T-helper 1 cell treated with Interleukin-12 subunit alpha and Interleukin-12 subunit beta and Interleukin-4 antibody, amounts not matched to agents 30 μg/mL and 1 μg/mL, for 36 hours (primary cell): ENCODE results near the gene MAGI3.
"Not testable (repeated sequence)": the region's sequence is repeated elsewhere in the genome, so short reads cannot be mapped to it uniquely, and the experiment has no call there.

Experiments
- H3K27ac Mint-ChIP-seq: one replicate; pipeline ENCODE4 v1.8.0; 2021; ENCODE audit warnings: mild to moderate bottlenecking, mixed read lengths
- H3K27me3 Mint-ChIP-seq: one replicate; pipeline ENCODE4 v1.8.0; 2021; ENCODE audit warnings: low read depth, mixed read lengths
- H3K36me3 Mint-ChIP-seq: one replicate; pipeline ENCODE4 v1.8.0; 2021; ENCODE audit warnings: low read depth, mixed read lengths
- H3K4me1 Mint-ChIP-seq: one replicate; pipeline ENCODE4 v1.8.0; 2021; ENCODE audit warnings: low read depth, mixed read lengths
- H3K4me3 Mint-ChIP-seq: one replicate; pipeline ENCODE4 v1.8.0; 2021; ENCODE audit warnings: mild to moderate bottlenecking, moderate library complexity, mixed read lengths
- H3K9me3 Mint-ChIP-seq: one replicate; pipeline ENCODE4 v1.8.0; 2021; ENCODE audit warnings: mixed read lengths

Gene MAGI3

GRCh38 chr1:113415310-113416070, 25.2 kb downstream of the MAGI3 start:
- no peak overlapping the region for H3K27ac Mint-ChIP-seq
- H3K36me3 Mint-ChIP-seq: no peaks in the 10 kb centered on the region
- no peak overlapping the region for H3K4me3 Mint-ChIP-seq
- H3K4me1 Mint-ChIP-seq: no peaks in the 10 kb centered on the region
- H3K27me3 Mint-ChIP-seq: no peaks in the 10 kb centered on the region
- peaks cover 5% of the 10 kb centered on the region for H3K9me3 Mint-ChIP-seq

GRCh38 chr1:113416071-113416470, 25.8 kb downstream of the MAGI3 start:
- not testable (repeated sequence) for H3K9me3 Mint-ChIP-seq, H3K27me3 Mint-ChIP-seq, H3K27ac Mint-ChIP-seq, H3K4me3 Mint-ChIP-seq, H3K36me3 Mint-ChIP-seq, H3K4me1 Mint-ChIP-seq

GRCh38 chr1:113416496-113416895, 26.2 kb downstream of the MAGI3 start:
- H3K9me3 Mint-ChIP-seq: peaks cover 5% of the 10 kb centered on the region
- no peaks in the 10 kb centered on the region for H3K4me1 Mint-ChIP-seq
- no peak overlapping the region for H3K4me3 Mint-ChIP-seq
- H3K27me3 Mint-ChIP-seq: no peaks in the 10 kb centered on the region
- peak overlapping the region; percentile 41 for H3K27ac Mint-ChIP-seq
- H3K36me3 Mint-ChIP-seq: no peaks in the 10 kb centered on the region

GRCh38 chr1:113422315-113423068, 32.2 kb downstream of the MAGI3 start:
- Mint-ChIP-seq H3K9me3 (no peaks in the 10 kb centered on the region), H3K27me3 (no peaks in the 10 kb centered on the region), H3K4me1 (no peaks in the 10 kb centered on the region), H3K27ac (no peak overlapping the region), H3K36me3 (no peaks in the 10 kb centered on the region), H3K4me3 (no peak overlapping the region)

- H3K4me1 Mint-ChIP-seq: no peaks in the 10 kb centered on the region
- no peak overlapping the region for H3K4me3 Mint-ChIP-seq
- no peak overlapping the region for H3K27ac Mint-ChIP-seq
- no peaks in the 10 kb centered on the region for H3K36me3 Mint-ChIP-seq
- no peaks in the 10 kb centered on the region for H3K27me3 Mint-ChIP-seq
- no peaks in the 10 kb centered on the region for H3K9me3 Mint-ChIP-seq
Measured at GRCh38 chr1:113423826-113424225, 33.5 kb downstream of the MAGI3 start.

GRCh38 chr1:113429461-113430153, 39.3 kb downstream of the MAGI3 start:
- H3K9me3 Mint-ChIP-seq: no peaks in the 10 kb centered on the region
- no peaks in the 10 kb centered on the region for H3K4me1 Mint-ChIP-seq
- no peak overlapping the region for H3K27ac Mint-ChIP-seq
- no peaks in the 10 kb centered on the region for H3K27me3 Mint-ChIP-seq
- no peaks in the 10 kb centered on the region for H3K36me3 Mint-ChIP-seq
- no peak overlapping the region for H3K4me3 Mint-ChIP-seq

GRCh38 chr1:113433184-113433583, 42.9 kb downstream of the MAGI3 start:
- H3K4me3 Mint-ChIP-seq: no peak overlapping the region
- H3K9me3 Mint-ChIP-seq: no peaks in the 10 kb centered on the region
- no peaks in the 10 kb centered on the region for H3K27me3 Mint-ChIP-seq
- no peak overlapping the region for H3K27ac Mint-ChIP-seq
- no peaks in the 10 kb centered on the region for H3K36me3 Mint-ChIP-seq
- H3K4me1 Mint-ChIP-seq: no peaks in the 10 kb centered on the region

GRCh38 chr1:113434081-113434873, 44.0 kb downstream of the MAGI3 start:
- Mint-ChIP-seq H3K9me3 (no peaks in the 10 kb centered on the region), H3K36me3 (no peaks in the 10 kb centered on the region), H3K4me1 (no peaks in the 10 kb centered on the region), H3K27ac (no peak overlapping the region), H3K4me3 (no peak overlapping the region), H3K27me3 (no peaks in the 10 kb centered on the region)

- Mint-ChIP-seq H3K4me1 (no peaks in the 10 kb centered on the region), H3K36me3 (no peaks in the 10 kb centered on the region), H3K4me3 (no peak overlapping the region), H3K27me3 (no peaks in the 10 kb centered on the region), H3K27ac (no peak overlapping the region), H3K9me3 (no peaks in the 10 kb centered on the region)
Measured at GRCh38 chr1:113434874-113435175, 44.5 kb downstream of the MAGI3 start.

GRCh38 chr1:113437554-113438341, 47.4 kb downstream of the MAGI3 start:
- no peaks in the 10 kb centered on the region for H3K9me3 Mint-ChIP-seq
- H3K36me3 Mint-ChIP-seq: no peaks in the 10 kb centered on the region
- H3K27me3 Mint-ChIP-seq: no peaks in the 10 kb centered on the region
- no peak overlapping the region for H3K27ac Mint-ChIP-seq
- H3K4me3 Mint-ChIP-seq: no peak overlapping the region
- no peaks in the 10 kb centered on the region for H3K4me1 Mint-ChIP-seq

- Mint-ChIP-seq H3K4me3 (no peak overlapping the region), H3K36me3 (no peaks in the 10 kb centered on the region), H3K27me3 (no peaks in the 10 kb centered on the region)
Measured at GRCh38 chr1:113438505-113439276, 48.4 kb downstream of the MAGI3 start.

GRCh38 chr1:113439277-113439670, 49.0 kb downstream of the MAGI3 start:
- H3K9me3 Mint-ChIP-seq: peaks cover 6% of the 10 kb centered on the region
- H3K27ac Mint-ChIP-seq: no peak overlapping the region
- no peak overlapping the region for H3K4me3 Mint-ChIP-seq
- no peaks in the 10 kb centered on the region for H3K27me3 Mint-ChIP-seq
- no peaks in the 10 kb centered on the region for H3K36me3 Mint-ChIP-seq
- H3K4me1 Mint-ChIP-seq: no peaks in the 10 kb centered on the region

More at GRCh38 chr1:113438505-113439276, 48.4 kb downstream of the MAGI3 start:
- H3K27ac Mint-ChIP-seq: no peak overlapping the region
- H3K4me1 Mint-ChIP-seq: no peaks in the 10 kb centered on the region
- H3K9me3 Mint-ChIP-seq: no peaks in the 10 kb centered on the region

GRCh38 chr1:113442131-113442530, 51.8 kb downstream of the MAGI3 start:
- H3K4me1 Mint-ChIP-seq: no peaks in the 10 kb centered on the region
- no peak overlapping the region for H3K27ac Mint-ChIP-seq
- no peak overlapping the region for H3K4me3 Mint-ChIP-seq
- H3K27me3 Mint-ChIP-seq: no peaks in the 10 kb centered on the region
- H3K9me3 Mint-ChIP-seq: peaks cover 18% of the 10 kb centered on the region
- no peaks in the 10 kb centered on the region for H3K36me3 Mint-ChIP-seq
